Right kidney (tissue), 9 donors: ENCODE data around the gene GNAO1.

Source experiments
- DNase-seq: peaks from one replicate; pipeline ENCODE4 v3.0.0-alpha.2; 2016
- long read RNA-seq, 8 donors: transcript quantifications; one replicate each; lab custom pipeline, GENCODE V29; 2026

The GNAO1 gene
- long read RNA-seq, donor 1, full-length matches to known transcripts: 2 of 2 reads
- long read RNA-seq, donor 1, partial matches to known transcripts: 0 of 2 reads
- long read RNA-seq, donor 1, other reads (novel, unspliced or antisense): 0 of 2 reads
- long read RNA-seq, donor 2, full-length matches to known transcripts: 1 of 1 reads
- long read RNA-seq, donor 2, partial matches to known transcripts: 0 of 1 reads
- long read RNA-seq, donor 2, other reads (novel, unspliced or antisense): 0 of 1 reads
- long read RNA-seq, donor 3: 0 reads
- long read RNA-seq, donor 4, partial matches to known transcripts: 0 of 2 reads
- long read RNA-seq, donor 4, other reads (novel, unspliced or antisense): 0 of 2 reads
- long read RNA-seq, donor 5: 0 reads
- long read RNA-seq, donor 6, full-length matches to known transcripts: 1 of 1 reads
- long read RNA-seq, donor 6, partial matches to known transcripts: 0 of 1 reads
- long read RNA-seq, donor 6, other reads (novel, unspliced or antisense): 0 of 1 reads
- long read RNA-seq, donor 7: 0 reads
- long read RNA-seq, donor 8, full-length matches to known transcripts: 2 of 2 reads
- long read RNA-seq, donor 8, partial matches to known transcripts: 0 of 2 reads
- long read RNA-seq, donor 8, other reads (novel, unspliced or antisense): 0 of 2 reads

GRCh38 chr16:56191156-56191815 lies at the start of gene GNAO1:
TSS of gene GNAO1 (plus strand) at chr16:56191489. CDS start at chr16:56192236, 747 bp downstream.
- peak; percentile 89 for DNase-seq

GRCh38 chr16:56143666-56144065 lies 47.6 kb upstream of the GNAO1 start:
- no peak for DNase-seq

GRCh38 chr16:56145369-56145768 lies 45.9 kb upstream of the GNAO1 start:
- DNase-seq: no peak

DNA sequence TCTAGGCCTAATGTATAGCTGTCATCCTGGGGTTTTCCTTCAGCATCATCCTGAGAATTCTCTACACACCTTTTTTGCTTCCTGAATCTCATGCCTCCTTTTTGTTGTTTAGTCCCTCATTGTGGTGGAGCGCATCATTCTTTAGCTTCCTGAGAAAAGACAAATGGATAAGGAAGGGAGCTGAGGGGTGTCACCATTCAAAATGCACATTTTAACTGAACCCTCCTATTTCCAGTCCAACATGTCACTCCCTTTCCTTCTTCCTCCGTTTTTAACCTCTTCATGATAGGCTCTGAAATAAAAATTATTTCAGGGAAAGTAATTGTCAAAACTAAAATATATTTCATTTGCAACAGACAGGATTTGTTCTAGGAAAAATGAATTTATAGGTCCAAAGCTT lies 39.7 kb upstream of the GNAO1 start:
- DNase-seq: no peak

- DNase-seq: no peak
Measured at GRCh38 chr16:56161658-56162057, 29.6 kb upstream of the GNAO1 start.

DNA sequence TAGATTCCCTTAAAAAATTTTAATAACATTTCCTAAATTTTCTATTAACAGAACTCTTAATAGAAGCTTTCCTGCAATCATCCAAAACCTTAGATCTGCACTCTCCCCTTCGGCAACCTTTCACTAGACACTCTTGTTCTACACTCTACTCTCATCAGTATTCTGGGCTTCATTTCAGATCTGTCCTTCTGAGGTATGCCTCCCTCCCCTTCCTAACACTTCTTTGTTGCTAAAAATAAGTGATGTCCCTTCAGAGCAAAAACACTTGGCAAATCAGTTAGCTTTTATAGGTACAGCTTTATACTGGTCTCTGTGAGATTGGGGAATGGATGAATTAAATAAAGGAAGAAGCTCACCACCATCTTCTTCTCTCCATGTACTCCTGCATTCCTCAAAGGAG lies 28.2 kb upstream of the GNAO1 start:
- DNase-seq: no peak

- DNase-seq: no peak
Measured at GRCh38 chr16:56163938-56164337, 27.4 kb upstream of the GNAO1 start.

- DNase-seq: no peak
Measured at GRCh38 chr16:56164636-56165035, 26.7 kb upstream of the GNAO1 start.

- DNase-seq: no peak
Measured at GRCh38 chr16:56174411-56174810, 16.9 kb upstream of the GNAO1 start.

- DNase-seq: no peak
Measured at GRCh38 chr16:56181401-56181800, 9.9 kb upstream of the GNAO1 start.

DNA sequence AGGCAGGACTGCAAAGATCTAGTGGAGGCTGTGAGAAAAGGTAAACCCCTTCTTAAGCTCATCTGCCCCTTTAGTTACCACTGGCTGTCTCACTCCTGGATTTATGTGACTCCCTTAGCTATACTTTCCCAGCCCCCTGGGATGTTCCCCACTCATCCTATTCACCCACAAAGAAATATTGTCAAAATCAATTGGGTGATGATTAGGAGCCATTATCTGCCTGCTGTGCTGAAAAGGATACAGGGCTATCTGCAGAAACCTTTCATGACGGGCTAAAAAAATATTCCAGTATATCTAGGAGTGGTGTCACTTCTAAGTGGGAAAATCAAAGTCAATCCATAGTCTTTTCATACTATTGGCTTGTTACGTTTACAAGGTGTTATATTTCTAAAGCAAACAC lies 8.0 kb upstream of the GNAO1 start:
- no peak for DNase-seq

DNA sequence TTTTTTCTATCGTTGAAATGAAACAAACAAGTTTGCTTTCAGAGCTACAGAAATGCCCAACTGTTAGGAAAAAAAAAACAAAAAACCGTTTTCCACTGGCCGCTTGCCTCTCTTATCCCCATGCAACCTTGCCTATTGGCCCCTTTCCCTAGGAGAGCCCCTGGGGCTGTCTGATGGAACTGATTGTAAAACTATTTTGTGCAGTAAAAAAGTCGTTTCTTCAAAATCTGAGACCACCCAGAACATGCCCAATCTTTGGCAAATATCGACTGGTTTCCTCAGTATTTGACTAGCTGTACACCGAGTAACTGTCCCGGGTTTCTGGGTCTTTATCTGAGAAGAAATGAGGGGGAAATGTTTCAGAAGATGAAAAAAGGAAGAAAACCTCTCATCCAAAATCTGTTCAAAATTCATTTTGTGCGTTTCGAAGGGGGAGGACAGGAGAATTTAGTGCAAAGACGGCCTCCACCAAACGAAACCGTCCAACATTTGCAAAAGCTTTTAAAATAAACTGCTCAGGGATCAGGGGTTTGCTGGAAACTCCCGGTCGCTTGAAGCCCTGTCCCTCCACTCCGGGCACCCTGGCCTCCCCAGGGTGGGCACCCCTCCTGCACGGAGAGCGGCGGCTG lies 1.1 kb upstream of the GNAO1 start:
- DNase-seq: no peak

GRCh38 chr16:56190677-56191155 lies 573 bp upstream of the GNAO1 start:
- peak; percentile 73 for DNase-seq

DNA sequence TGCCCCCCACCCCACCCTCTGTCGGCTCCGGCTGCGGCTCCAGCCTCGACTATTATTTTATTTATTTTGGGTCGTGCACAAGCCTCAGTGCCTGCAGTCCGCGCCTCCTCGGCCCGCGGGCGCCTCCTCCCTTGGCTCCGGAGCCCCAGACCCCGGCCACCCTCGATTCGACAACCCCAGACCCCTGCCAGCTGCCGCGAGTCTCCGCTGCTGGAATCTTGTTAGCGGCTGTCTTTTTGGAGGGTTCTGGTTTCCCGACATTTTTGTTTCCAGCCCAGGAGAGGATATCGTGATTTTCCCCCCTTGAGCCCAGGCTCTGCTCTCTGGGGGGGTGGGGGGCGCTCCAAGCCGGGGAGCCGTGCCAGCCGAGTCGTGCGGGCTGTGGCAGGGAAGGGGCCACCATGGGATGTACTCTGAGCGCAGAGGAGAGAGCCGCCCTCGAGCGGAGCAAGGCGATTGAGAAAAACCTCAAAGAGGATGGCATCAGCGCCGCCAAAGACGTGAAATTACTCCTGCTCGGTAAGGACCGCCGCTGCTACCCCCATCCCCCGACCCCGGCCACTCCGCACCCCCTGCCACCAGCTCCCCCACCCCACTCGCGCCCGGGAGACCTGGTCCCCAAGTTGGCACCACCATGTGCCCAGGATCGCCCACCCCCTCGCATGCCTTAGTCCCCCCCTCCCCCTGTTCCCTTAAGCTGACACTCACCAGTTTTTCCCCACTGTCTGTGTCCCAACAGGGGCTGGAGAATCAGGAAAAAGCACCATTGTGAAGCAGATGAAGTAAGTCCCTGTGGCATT lies 746 bp downstream of the GNAO1 start:
- peak; percentile 56 for DNase-seq

GRCh38 chr16:56192635-56192945 lies 1.3 kb downstream of the GNAO1 start:
- DNase-seq: no peak

DNA sequence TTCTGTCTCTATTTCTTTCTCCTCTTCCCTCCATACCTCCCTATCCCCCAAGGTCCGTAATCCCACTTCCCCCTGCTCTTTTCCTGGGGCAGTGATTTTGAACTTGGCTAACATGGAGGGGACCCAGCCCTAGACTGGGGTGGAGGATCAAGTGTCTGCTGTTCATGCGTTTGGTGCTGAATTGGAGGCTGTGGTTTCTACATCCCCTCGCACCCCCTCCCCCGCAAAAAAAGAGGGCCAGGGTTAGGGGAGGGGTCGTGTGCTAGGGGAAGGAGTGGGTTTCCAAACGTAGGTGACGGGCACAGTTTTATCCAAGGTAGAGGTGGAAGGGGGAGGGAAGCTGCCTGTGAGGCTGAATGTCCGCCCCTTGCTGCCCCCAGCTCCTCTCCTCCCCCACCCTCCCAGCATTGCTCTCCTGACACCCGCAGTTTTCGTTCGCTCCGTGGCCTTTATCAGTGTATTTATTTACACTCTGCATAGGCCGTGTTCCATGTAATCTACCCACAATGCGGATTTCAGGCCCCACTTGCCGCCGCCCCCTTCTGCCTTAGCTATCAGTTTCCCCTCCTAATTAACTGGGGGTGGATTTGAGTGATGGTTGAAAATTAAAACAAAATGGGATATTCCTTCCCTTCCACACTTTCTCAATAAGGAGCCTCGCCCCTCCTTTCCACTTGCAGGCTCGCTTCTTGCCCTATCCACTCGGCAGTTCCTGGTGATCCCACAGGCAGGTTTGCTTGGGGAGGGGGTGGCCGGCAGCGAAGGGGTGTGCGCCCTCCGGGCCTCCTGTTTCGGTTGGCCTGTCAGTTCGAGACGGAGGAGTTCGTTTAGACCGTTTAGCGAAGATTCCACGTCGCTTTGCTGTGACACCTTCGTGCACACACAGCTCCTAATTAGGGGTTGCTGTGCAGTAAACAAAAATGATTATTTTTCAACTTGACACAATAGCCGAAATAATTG lies 2.0 kb downstream of the GNAO1 start:
- DNase-seq: peak; percentile 31

- peak; percentile 87 for DNase-seq
Measured at GRCh38 chr16:56193951-56194726, 2.9 kb downstream of the GNAO1 start.

GRCh38 chr16:56195151-56195550 lies 3.9 kb downstream of the GNAO1 start:
- DNase-seq: no peak

GRCh38 chr16:56196381-56196780 lies 5.1 kb downstream of the GNAO1 start:
- DNase-seq: no peak
